Osteocyte (in vitro differentiated cells): ENCODE results near the gene ASAP2. TPM values are rescaled to one million over a fixed set of nuclear protein-coding genes. Genes with fewer than 3 reads are reported as not detected.

Experiments used
- DNase-seq: peaks from one replicate; pipeline ENCODE4 v3.0.0; 2021; ENCODE audit warnings: mixed read lengths; ENCODE audit not compliant: unreplicated experiment; ENCODE audit errors: extremely low spot score
- H3K27ac Mint-ChIP-seq: one replicate; pipeline ENCODE4 v1.8.0; 2021; ENCODE audit warnings: mild to moderate bottlenecking, mixed read lengths; ENCODE audit not compliant: unreplicated experiment
- H3K27me3 Mint-ChIP-seq: one replicate; pipeline ENCODE4 v1.8.0; 2021; ENCODE audit warnings: mixed read lengths; ENCODE audit not compliant: unreplicated experiment
- H3K36me3 Mint-ChIP-seq: one replicate; pipeline ENCODE4 v1.8.0; 2021; ENCODE audit warnings: mixed read lengths; ENCODE audit not compliant: unreplicated experiment
- H3K4me1 Mint-ChIP-seq: one replicate; pipeline ENCODE4 v1.8.0; 2021; ENCODE audit warnings: mixed read lengths; ENCODE audit not compliant: unreplicated experiment
- H3K4me3 Mint-ChIP-seq: one replicate; pipeline ENCODE4 v1.8.0; 2021; ENCODE audit warnings: mild to moderate bottlenecking, moderate library complexity, mixed read lengths; ENCODE audit not compliant: unreplicated experiment
- H3K9me3 Mint-ChIP-seq: one replicate; pipeline ENCODE4 v1.8.0; 2021; ENCODE audit warnings: mixed read lengths; ENCODE audit not compliant: unreplicated experiment
- CTCF ChIP-seq: fragments of 200-600 bp; sonication (generic); IDR thresholded peaks from 2 replicates; pipeline ENCODE4 v1.5.0; 2021; ENCODE audit warnings: antibody characterized with exemption, mild to moderate bottlenecking, moderate library complexity
- total RNA-seq: library from RNA; stranded (reverse); gene quantifications from 2 replicates; pipeline ENCODE4 v1.2.1, GENCODE V29; 2021

ASAP2 gene
- total RNA-seq, 1 donor from 2014 or later = 91.0 TPM

GRCh38 chr2:9239616-9240015 is 33.0 kb downstream of the ASAP2 start:
- no peak for DNase-seq
- no peaks in the 10 kb centered on the region for H3K27me3 Mint-ChIP-seq
- peaks cover 3% of the 10 kb centered on the region for H3K36me3 Mint-ChIP-seq
- TF ChIP-seq CTCF = no peak
- no peak overlapping the region for H3K4me3 Mint-ChIP-seq
- peak overlapping the region; percentile 97 for H3K27ac Mint-ChIP-seq
- no peaks in the 10 kb centered on the region for H3K9me3 Mint-ChIP-seq
- H3K4me1 Mint-ChIP-seq = peaks cover 79% of the 10 kb centered on the region

GRCh38 chr2:9240745-9241144 is 34.1 kb downstream of the ASAP2 start:
- no peaks in the 10 kb centered on the region for H3K27me3 Mint-ChIP-seq
- DNase-seq = no peak
- peak overlapping the region; percentile 36 for H3K27ac Mint-ChIP-seq
- peaks cover 3% of the 10 kb centered on the region for H3K36me3 Mint-ChIP-seq
- TF ChIP-seq CTCF = no peak
- peaks cover 79% of the 10 kb centered on the region for H3K4me1 Mint-ChIP-seq
- no peak overlapping the region for H3K4me3 Mint-ChIP-seq
- H3K9me3 Mint-ChIP-seq = no peaks in the 10 kb centered on the region

- peaks cover 77% of the 10 kb centered on the region for H3K4me1 Mint-ChIP-seq
- no peaks in the 10 kb centered on the region for H3K27me3 Mint-ChIP-seq
- no peak for TF ChIP-seq CTCF
- H3K4me3 Mint-ChIP-seq = no peak overlapping the region
- H3K9me3 Mint-ChIP-seq = no peaks in the 10 kb centered on the region
- no peak for DNase-seq
- peaks cover 3% of the 10 kb centered on the region for H3K36me3 Mint-ChIP-seq
- H3K27ac Mint-ChIP-seq = peak overlapping the region; percentile 36
Measured at GRCh38 chr2:9241233-9241632, 34.6 kb downstream of the ASAP2 start.

- Mint-ChIP-seq H3K36me3 (no peaks in the 10 kb centered on the region), H3K27me3 (no peaks in the 10 kb centered on the region), H3K9me3 (no peaks in the 10 kb centered on the region), H3K4me3 (no peak overlapping the region), H3K27ac (no peak overlapping the region), H3K4me1 (peaks cover 77% of the 10 kb centered on the region)
- DNase-seq = no peak
- no peak for TF ChIP-seq CTCF
Measured at GRCh38 chr2:9243357-9243756, 36.7 kb downstream of the ASAP2 start.

- H3K9me3 Mint-ChIP-seq = no peaks in the 10 kb centered on the region
- no peak overlapping the region for H3K4me3 Mint-ChIP-seq
- peaks cover 84% of the 10 kb centered on the region for H3K4me1 Mint-ChIP-seq
- no peaks in the 10 kb centered on the region for H3K36me3 Mint-ChIP-seq
- DNase-seq = no peak
- TF ChIP-seq CTCF = no peak
- peak overlapping the region; percentile 78 for H3K27ac Mint-ChIP-seq
- no peaks in the 10 kb centered on the region for H3K27me3 Mint-ChIP-seq
Measured at GRCh38 chr2:9244985-9245544, 38.5 kb downstream of the ASAP2 start.
